ENCODE data around the gene LYRM4. TPM values are rescaled to one million over a fixed set of nuclear protein-coding genes. Genes with fewer than 3 reads are reported as not detected.

Gene LYRM4
- total RNA-seq, 2 experiments from 2014 or later: 36.4 to 39.6 TPM

- Mint-ChIP-seq H3K4me3 (no peak overlapping the region), H3K27ac (no peak overlapping the region), H3K9me3 (ENCODE audit: low read depth) (no peaks in the 10 kb centered on the region), H3K4me1 (peaks cover 86% of the 10 kb centered on the region), H3K36me3 (peaks cover 19% of the 10 kb centered on the region), H3K27me3 (no peaks in the 10 kb centered on the region)
- ATAC-seq (no peak), DNase-seq (no peak)
- CTCF ChIA-PET: interaction anchor here (0.8 to 4.9 kb wide), 2 partner anchors 16 to 25 kb away, joined by 4 to 22 read pairs; partner anchors contain the start of gene FARS2
Observed at GRCh38 chr6:5277589-5277988, 16.8 kb upstream of the LYRM4 start.

- DNase-seq (no peak), ATAC-seq (no peak)
- H3K27me3 Mint-ChIP-seq: no peaks in the 10 kb centered on the region
- H3K4me1 Mint-ChIP-seq: peaks cover 80% of the 10 kb centered on the region
- H3K27ac Mint-ChIP-seq: no peak overlapping the region
- peaks cover 22% of the 10 kb centered on the region for H3K36me3 Mint-ChIP-seq
- H3K9me3 Mint-ChIP-seq (ENCODE audit: low read depth): no peaks in the 10 kb centered on the region
- no peak overlapping the region for H3K4me3 Mint-ChIP-seq
- CTCF ChIA-PET: interaction anchor here (0.8 to 4.9 kb wide), 5 partner anchors 11 to 133 kb away, joined by 4 to 22 read pairs (median 4); partner anchors contain the start of gene FARS2
Observed at GRCh38 chr6:5276581-5276980, 15.8 kb upstream of the LYRM4 start.

GRCh38 chr6:5275497-5275896, 14.7 kb upstream of the LYRM4 start:
- Mint-ChIP-seq H3K4me3 (no peak overlapping the region), H3K36me3 (peaks cover 22% of the 10 kb centered on the region), H3K27me3 (no peaks in the 10 kb centered on the region), H3K9me3 (ENCODE audit: low read depth) (no peaks in the 10 kb centered on the region), H3K4me1 (peaks cover 80% of the 10 kb centered on the region), H3K27ac (peak overlapping the region; percentile 17)
- DNase-seq (no peak), ATAC-seq (no peak)
- CTCF ChIA-PET: interaction anchor here (1.0 to 4.9 kb wide), 4 partner anchors 12 to 132 kb away, joined by 4 to 22 read pairs (median 4); no protein-coding TSS in a partner anchor

DNA sequence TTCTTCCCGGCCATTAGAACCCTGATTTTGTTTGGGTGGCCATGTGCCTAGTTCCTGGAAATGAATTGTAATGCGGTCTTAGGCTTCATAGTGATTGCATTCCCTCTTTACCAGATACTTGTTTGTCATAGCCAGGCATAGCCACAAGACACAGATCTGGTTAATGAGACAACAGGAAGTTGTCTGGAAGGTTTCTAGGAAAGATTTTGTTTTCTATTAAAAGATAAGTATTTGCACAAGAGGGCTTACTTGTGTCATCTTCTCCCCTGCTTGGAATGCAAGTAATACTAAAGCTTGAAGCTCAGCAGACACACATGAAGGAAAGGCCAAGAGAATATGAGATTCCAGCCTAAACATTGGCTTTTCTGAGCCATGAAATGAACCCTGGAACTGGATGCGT, 13.5 kb upstream of the LYRM4 start:
- CTCF ChIA-PET: interaction anchor here (4.9 kb wide), 1 partner anchor 29 kb away, joined by 22 read pairs; no protein-coding TSS in a partner anchor
- H3K27ac Mint-ChIP-seq: peak overlapping the region; percentile 42
- DNase-seq (no peak), ATAC-seq (peak; percentile 27)
- H3K36me3 Mint-ChIP-seq: peaks cover 22% of the 10 kb centered on the region
- H3K4me1 Mint-ChIP-seq: peaks cover 77% of the 10 kb centered on the region
- no peaks in the 10 kb centered on the region for H3K9me3 Mint-ChIP-seq (ENCODE audit: low read depth)
- no peaks in the 10 kb centered on the region for H3K27me3 Mint-ChIP-seq
- no peak overlapping the region for H3K4me3 Mint-ChIP-seq

GRCh38 chr6:5271926-5272325, 11.2 kb upstream of the LYRM4 start:
- DNase-seq: no peak
- Mint-ChIP-seq H3K36me3 (peaks cover 29% of the 10 kb centered on the region), H3K9me3 (ENCODE audit: low read depth) (no peaks in the 10 kb centered on the region), H3K4me1 (peaks cover 67% of the 10 kb centered on the region), H3K4me3 (no peak overlapping the region), H3K27me3 (no peaks in the 10 kb centered on the region), H3K27ac (no peak overlapping the region)
- ATAC-seq: no peak
- CTCF ChIA-PET: interaction anchor here (0.8 to 2.1 kb wide), 3 partner anchors 31 to 128 kb away, joined by 3 to 10 read pairs (median 6); no protein-coding TSS in a partner anchor

DNA sequence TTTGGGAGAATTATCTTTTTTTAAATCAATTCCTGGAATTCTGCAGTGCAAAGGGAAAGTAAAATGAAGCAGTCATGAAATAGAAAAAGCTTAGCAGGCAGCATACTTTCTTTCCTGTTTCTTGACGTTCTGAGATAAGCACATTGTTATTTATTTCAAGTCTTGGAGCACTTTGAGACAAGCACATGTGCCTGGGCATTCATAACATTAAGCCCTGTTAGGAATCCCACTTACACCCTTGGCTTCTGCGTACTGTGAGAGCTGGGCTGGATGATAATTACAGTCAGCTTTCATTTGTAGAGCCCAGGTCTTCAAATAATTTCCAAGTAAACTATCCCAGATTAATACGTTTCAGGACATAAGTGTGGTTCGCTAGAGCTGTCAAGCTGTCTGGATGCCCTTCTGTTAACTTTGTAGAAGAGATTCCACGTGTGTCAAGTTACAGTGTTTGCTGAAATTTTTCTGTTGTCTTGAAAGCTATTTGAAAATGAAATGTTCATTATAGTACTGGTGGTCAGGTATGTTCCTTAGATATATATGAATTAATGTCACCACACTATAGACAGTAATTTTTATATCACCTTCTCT, 9.4 kb upstream of the LYRM4 start:
- Mint-ChIP-seq H3K27ac (peak overlapping the region; percentile 52), H3K4me1 (peaks cover 61% of the 10 kb centered on the region), H3K27me3 (no peaks in the 10 kb centered on the region), H3K9me3 (ENCODE audit: low read depth) (no peaks in the 10 kb centered on the region), H3K36me3 (peaks cover 35% of the 10 kb centered on the region), H3K4me3 (no peak overlapping the region)
- CTCF ChIA-PET: interaction anchor here (0.7 to 2.1 kb wide), 4 partner anchors 28 to 126 kb away, joined by 3 to 10 read pairs (median 5); no protein-coding TSS in a partner anchor
- DNase-seq (no peak), ATAC-seq (no peak)

DNA sequence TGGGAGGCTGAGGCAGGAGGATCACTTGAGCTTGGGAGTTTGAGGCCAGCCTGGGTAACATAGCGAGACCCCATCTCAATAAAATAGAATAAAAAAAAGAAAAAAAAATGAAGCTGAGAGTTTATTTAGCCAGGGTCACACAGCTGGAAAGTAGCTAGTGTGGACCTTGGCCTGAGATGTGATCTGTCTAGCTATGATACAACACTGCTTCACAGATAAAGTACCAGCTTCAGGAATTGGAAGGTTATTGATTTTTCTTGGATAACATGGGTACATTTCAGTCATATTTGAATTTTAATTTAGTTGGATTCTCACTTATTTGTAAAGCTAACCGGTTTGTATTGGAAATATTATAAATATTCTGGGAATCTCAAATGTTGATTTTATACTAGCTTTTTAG, 5.7 kb upstream of the LYRM4 start:
- no peaks in the 10 kb centered on the region for H3K9me3 Mint-ChIP-seq (ENCODE audit: low read depth)
- H3K4me1 Mint-ChIP-seq: peaks cover 50% of the 10 kb centered on the region
- CTCF ChIA-PET: interaction anchor here (0.9 to 1.8 kb wide), 6 partner anchors 12 to 263 kb away, joined by 3 to 6 read pairs (median 4); partner anchors contain the start of gene RPP40
- peak overlapping the region; percentile 67 for H3K27ac Mint-ChIP-seq
- DNase-seq (no peak), ATAC-seq (no peak)
- no peak overlapping the region for H3K4me3 Mint-ChIP-seq
- H3K27me3 Mint-ChIP-seq: no peaks in the 10 kb centered on the region
- peaks cover 25% of the 10 kb centered on the region for H3K36me3 Mint-ChIP-seq

DNA sequence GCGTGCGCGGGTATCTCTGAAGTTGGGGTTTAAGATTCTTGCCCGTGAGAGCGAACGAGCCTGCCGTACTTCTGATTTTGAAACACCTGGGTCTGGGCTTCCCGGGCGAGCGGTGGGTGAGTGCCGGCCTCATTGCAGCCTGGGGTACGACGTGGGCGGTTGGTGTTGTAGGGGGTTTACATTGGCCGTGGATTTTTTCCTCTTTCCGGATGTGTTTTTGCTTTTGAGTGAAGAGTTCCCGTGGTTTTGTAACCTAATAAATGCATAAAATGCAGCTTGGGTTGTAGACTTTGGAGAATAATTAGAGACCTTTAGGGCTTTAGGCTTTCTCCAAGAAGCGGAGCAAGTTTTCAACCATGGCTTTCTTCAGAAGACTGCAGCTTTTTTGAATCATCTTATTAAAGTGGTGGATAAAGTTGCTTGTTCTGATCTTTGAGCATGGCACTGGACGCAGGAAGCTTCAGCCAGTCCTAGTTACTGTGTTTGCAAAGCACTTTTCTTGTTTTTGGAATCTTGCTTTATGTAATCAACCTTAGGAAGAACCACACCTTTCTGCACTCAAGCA, 877 bp upstream of the LYRM4 start:
- peaks cover 19% of the 10 kb centered on the region for H3K36me3 Mint-ChIP-seq
- H3K27ac Mint-ChIP-seq: peak overlapping the region; percentile 100
- peak overlapping the region; percentile 92 for H3K4me3 Mint-ChIP-seq
- no peak for DNase-seq
- no peak for ATAC-seq
- CTCF ChIA-PET: interaction anchor here (0.7 to 3.0 kb wide), 8 partner anchors 10 to 118 kb away, joined by 3 to 12 read pairs (median 4); no protein-coding TSS in a partner anchor
- no peaks in the 10 kb centered on the region for H3K9me3 Mint-ChIP-seq (ENCODE audit: low read depth)
- H3K4me1 Mint-ChIP-seq: peaks cover 59% of the 10 kb centered on the region
- H3K27me3 Mint-ChIP-seq: no peaks in the 10 kb centered on the region

DNA sequence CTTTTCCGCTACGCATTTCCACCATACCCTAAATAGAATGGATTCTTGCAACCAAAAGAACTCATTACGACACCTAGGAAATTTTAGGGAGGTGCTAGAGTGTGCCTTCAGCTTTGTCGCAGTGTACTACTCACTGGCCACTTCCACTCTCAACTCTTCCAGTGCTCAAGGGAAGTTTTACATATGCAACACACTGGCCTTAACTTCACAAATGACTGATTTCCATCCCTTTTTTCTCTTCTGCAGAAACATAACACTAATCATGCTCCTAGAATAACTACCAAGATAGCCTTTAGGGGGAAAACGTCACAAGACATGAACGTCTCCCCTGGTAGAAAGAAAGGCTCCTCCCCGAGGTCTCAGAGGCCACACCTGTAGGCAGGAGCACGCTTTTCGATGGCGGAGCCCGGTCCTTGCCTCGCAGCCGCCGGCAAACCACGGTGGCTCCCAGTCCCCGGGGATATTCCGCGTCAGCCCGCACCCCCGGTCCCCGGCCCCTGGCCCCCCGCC, 584 bp downstream of the LYRM4 start:
- ATAC-seq (peak; percentile 67), DNase-seq (peak; percentile 80)
- H3K36me3 Mint-ChIP-seq: peaks cover 18% of the 10 kb centered on the region
- peak overlapping the region; percentile 92 for H3K4me3 Mint-ChIP-seq
- no peaks in the 10 kb centered on the region for H3K27me3 Mint-ChIP-seq
- peaks cover 50% of the 10 kb centered on the region for H3K4me1 Mint-ChIP-seq
- H3K27ac Mint-ChIP-seq: peak overlapping the region; percentile 97
- no peaks in the 10 kb centered on the region for H3K9me3 Mint-ChIP-seq (ENCODE audit: low read depth)
- CTCF ChIA-PET: interaction anchor here (1.4 to 3.0 kb wide), 3 partner anchors 11 to 42 kb away, joined by 3 to 12 read pairs (median 6); no protein-coding TSS in a partner anchor

DNA sequence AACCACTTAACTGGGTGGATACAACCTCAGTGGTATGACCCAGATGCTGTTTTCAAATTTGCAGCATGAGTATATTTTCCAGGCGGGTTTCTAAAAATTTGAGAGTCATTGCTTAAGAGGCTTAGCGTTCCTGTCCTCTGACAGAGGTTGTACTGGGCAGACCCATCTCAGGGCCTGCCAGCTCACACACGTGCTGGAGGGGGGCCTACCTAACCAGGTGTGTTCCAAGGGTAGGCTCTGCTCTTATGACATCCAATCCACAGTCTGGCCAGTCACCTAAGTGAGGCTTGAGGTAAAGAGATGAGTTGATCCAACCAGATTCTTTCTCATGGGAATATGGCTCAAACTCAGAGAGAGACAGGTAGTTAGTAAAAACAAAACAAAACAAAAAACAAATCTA, 1.3 kb downstream of the LYRM4 start:
- no peak for ATAC-seq
- H3K4me1 Mint-ChIP-seq: peaks cover 45% of the 10 kb centered on the region
- peak overlapping the region; percentile 97 for H3K27ac Mint-ChIP-seq
- DNase-seq: no peak
- no peaks in the 10 kb centered on the region for H3K27me3 Mint-ChIP-seq
- H3K36me3 Mint-ChIP-seq: peaks cover 26% of the 10 kb centered on the region
- peak overlapping the region; percentile 92 for H3K4me3 Mint-ChIP-seq
- no peaks in the 10 kb centered on the region for H3K9me3 Mint-ChIP-seq (ENCODE audit: low read depth)
- CTCF ChIA-PET: interaction anchor here (1.0 kb wide), 1 partner anchor 85 kb away, joined by 4 read pairs; no protein-coding TSS in a partner anchor

GRCh38 chr6:5257400-5257799, 3.4 kb downstream of the LYRM4 start:
- H3K36me3 Mint-ChIP-seq: peaks cover 36% of the 10 kb centered on the region
- peak overlapping the region; percentile 76 for H3K27ac Mint-ChIP-seq
- ATAC-seq (no peak), DNase-seq (no peak)
- no peaks in the 10 kb centered on the region for H3K9me3 Mint-ChIP-seq (ENCODE audit: low read depth)
- peaks cover 36% of the 10 kb centered on the region for H3K4me1 Mint-ChIP-seq
- CTCF ChIA-PET: interaction anchor here (1.0 to 1.1 kb wide), 2 partner anchors 45 to 49 kb away, joined by 3 read pairs; no protein-coding TSS in a partner anchor
- H3K27me3 Mint-ChIP-seq: no peaks in the 10 kb centered on the region
- H3K4me3 Mint-ChIP-seq: peak overlapping the region; percentile 5

DNA sequence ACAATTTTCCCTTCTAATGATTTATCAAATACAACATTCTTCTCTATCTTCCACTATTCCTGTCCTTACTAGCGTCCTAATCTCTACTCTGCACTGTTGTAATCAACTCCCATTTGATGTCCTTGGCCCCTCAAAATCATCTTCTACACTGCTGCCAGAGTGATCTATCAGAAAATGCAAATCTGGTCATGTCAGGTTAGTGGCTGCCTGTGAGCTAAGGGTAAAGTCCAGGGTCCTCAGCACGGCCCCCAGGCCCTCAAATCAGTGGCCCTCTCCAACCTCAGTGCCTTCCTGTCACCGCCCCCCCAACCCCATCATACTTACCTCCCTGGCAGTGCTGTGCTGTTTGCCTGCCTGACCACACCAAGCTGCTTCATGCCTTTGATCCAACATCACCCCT, 3.8 kb downstream of the LYRM4 start:
- no peak for DNase-seq
- Mint-ChIP-seq H3K4me1 (peaks cover 35% of the 10 kb centered on the region), H3K27me3 (no peaks in the 10 kb centered on the region), H3K36me3 (peaks cover 40% of the 10 kb centered on the region), H3K4me3 (no peak overlapping the region), H3K9me3 (ENCODE audit: low read depth) (no peaks in the 10 kb centered on the region), H3K27ac (peak overlapping the region; percentile 76)
- no peak for ATAC-seq
- CTCF ChIA-PET: interaction anchor here (0.9 to 1.0 kb wide), 2 partner anchors 46 to 105 kb away, joined by 3 read pairs; no protein-coding TSS in a partner anchor

DNA sequence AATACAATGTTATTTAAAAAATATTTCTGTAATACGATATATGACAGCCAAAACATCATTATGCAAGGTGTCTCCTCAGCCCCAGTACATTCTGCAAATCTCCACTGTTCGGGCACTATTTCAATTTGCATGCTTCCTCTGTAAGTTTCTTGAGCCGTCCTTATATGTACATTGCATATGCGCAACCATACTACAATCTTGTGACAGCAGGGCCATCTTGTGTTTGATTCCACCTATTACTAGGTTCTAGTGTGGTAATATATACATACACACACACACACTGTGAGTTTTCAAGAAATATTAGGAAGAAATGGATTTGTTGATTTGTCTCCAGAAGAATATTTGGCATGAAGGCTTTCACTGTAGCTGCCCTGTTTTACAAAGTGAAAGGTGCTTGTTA, 9.8 kb downstream of the LYRM4 start:
- Mint-ChIP-seq H3K36me3 (peaks cover 33% of the 10 kb centered on the region), H3K27me3 (no peaks in the 10 kb centered on the region), H3K4me3 (no peak overlapping the region), H3K4me1 (no peaks in the 10 kb centered on the region), H3K27ac (no peak overlapping the region), H3K9me3 (ENCODE audit: low read depth) (peaks cover 4% of the 10 kb centered on the region)
- no peak for ATAC-seq
- CTCF ChIA-PET: no interaction called here
- no peak for DNase-seq
